PC-3 (cell line): ENCODE measurements around the gene TWSG1. TPM values are rescaled to one million over a fixed set of nuclear protein-coding genes. Genes with fewer than 3 reads are reported as not detected.

Experiments used
- ATAC-seq: fragments of 200-7000 bp; cut with Tn5 transposase; 2 replicates; pipeline ENCODE4 v1.9.1; 2020; ENCODE audit warnings: mild to moderate bottlenecking, moderate library complexity
- BruUV-seq: library from RNA; stranded (reverse); fragments of 400-500 nt; replicated peaks from 2 replicates; lab custom pipeline; 2021; lab: Mats Ljungman, UMichigan
- CTCF ChIA-PET: fragments of 300-600 bp; sonication (Branson Sonifier 250); formaldehyde crosslinking; loops from one replicate; lab custom pipeline; 2022; ENCODE audit warnings: antibody characterized with exemption; lab: Charles Lee
- POLR2A ChIA-PET: fragments of 300-600 bp; sonication (Branson Sonifier 250); formaldehyde crosslinking; loops from one replicate; lab custom pipeline; 2022; ENCODE audit warnings: antibody characterized with exemption; ENCODE audit not compliant: unreplicated experiment; lab: Charles Lee
- DNase-seq: peaks from one replicate; pipeline ENCODE4 v3.0.0-alpha.2; 2015
- H2AFZ ChIP-seq: fragments of 300-600 bp; sonication (generic); 2 replicates; pipeline ENCODE4 v1.6.0; 2016; ENCODE audit warnings: antibody characterized with exemption, low read length
- H3F3A ChIP-seq: fragments of 300-600 bp; sonication (generic); one replicate; pipeline ENCODE4 v1.6.0; 2017; ENCODE audit warnings: antibody characterized with exemption, low read length, control low read depth, mild to moderate bottlenecking; ENCODE audit not compliant: unreplicated experiment
- H3K27ac ChIP-seq: fragments of 300-600 bp; sonication (generic); 2 replicates; pipeline ENCODE4 v1.5.1; 2016; ENCODE audit warnings: mild to moderate bottlenecking, low read length
- H3K27me3 ChIP-seq: fragments of 300-600 bp; sonication (generic); 2 replicates; pipeline ENCODE4 v1.6.1; 2016; ENCODE audit warnings: low read length, mixed read lengths
- H3K36me3 ChIP-seq: fragments of 300-600 bp; sonication (generic); 2 replicates; pipeline ENCODE4 v1.6.1; 2016; ENCODE audit warnings: low read depth, mixed run types, low read length, mixed read lengths
- H3K4me1 ChIP-seq: fragments of 300-600 bp; sonication (generic); 2 replicates; pipeline ENCODE4 v1.5.1; 2016; ENCODE audit warnings: low read length; ENCODE audit not compliant: insufficient read depth
- H3K4me2 ChIP-seq: fragments of 300-600 bp; sonication (generic); 2 replicates; pipeline ENCODE4 v1.6.0; 2016; ENCODE audit warnings: low read length
- H3K4me3 ChIP-seq: fragments of 300-600 bp; sonication (generic); 2 replicates; pipeline ENCODE4 v1.5.1; 2016; ENCODE audit warnings: mild to moderate bottlenecking, low read length, mixed read lengths
- H3K79me2 ChIP-seq: fragments of 300-600 bp; sonication (generic); 2 replicates; pipeline ENCODE4 v1.6.1; 2017; ENCODE audit warnings: low read length, mixed read lengths
- H3K9ac ChIP-seq: fragments of 300-600 bp; sonication (generic); 2 replicates; pipeline ENCODE4 v1.6.0; 2016; ENCODE audit warnings: mild to moderate bottlenecking, low read length
- H3K9me2 ChIP-seq: fragments of 300-600 bp; sonication (generic); replicated peaks from 2 replicates; pipeline ENCODE4 v1.6.1; 2016; ENCODE audit warnings: mixed run types, low read length, mixed read lengths
- H3K9me3 ChIP-seq: fragments of 300-600 bp; sonication (generic); 2 replicates; pipeline ENCODE4 v1.6.1; 2016; ENCODE audit warnings: low read length, mixed read lengths
- H4K20me1 ChIP-seq: fragments of 300-600 bp; sonication (generic); 2 replicates; pipeline ENCODE4 v1.6.1; 2016; ENCODE audit warnings: low read length, mixed read lengths
- CTCF ChIP-seq: fragments of 300-600 bp; sonication (generic); conservative IDR thresholded peaks from 2 replicates; pipeline ENCODE4 v1.5.1; 2017; ENCODE audit warnings: antibody characterized with exemption, low read depth, mild to moderate bottlenecking, low read length
- EZH2 ChIP-seq: fragments of 300-600 bp; sonication (generic); IDR thresholded peaks from one replicate; pipeline ENCODE4 v1.6.1; 2017; ENCODE audit warnings: antibody characterized with exemption, mild to moderate bottlenecking, low read length; ENCODE audit not compliant: unreplicated experiment
- EZH2phosphoT487 ChIP-seq: fragments of 300-600 bp; sonication (generic); IDR thresholded peaks from 2 replicates; pipeline ENCODE4 v1.6.1; 2018; ENCODE audit warnings: mild to moderate bottlenecking, antibody characterized with exemption, low read length, borderline replicate concordance
- intact Hi-C: fragments of 100-400 bp; cut with micrococcal nuclease; formaldehyde crosslinking; loops from 2 replicates; pipeline ENCODE4 v1.9.0; 2023
- total RNA-seq: library from RNA; depleted of rRNA; stranded (reverse); fragments of >200 nt; gene quantifications from 2 replicates; pipeline ENCODE4 v1.2.3, GENCODE V29; 2014

TWSG1 gene
- total RNA-seq, 1 experiment from 2014 or later: 32.8 TPM

GRCh38 chr18:9336827-9337226 is 2.3 kb downstream of the TWSG1 start:
- H3F3A ChIP-seq: peaks cover 3% of the 10 kb centered on the region
- POLR2A ChIA-PET: interaction anchor here (0.7 kb wide), 2 partner anchors 15 to 280 kb away, joined by 3 to 4 read pairs; no protein-coding TSS in a partner anchor
- H3K36me3 ChIP-seq: peaks cover 8% of the 10 kb centered on the region
- H3K4me1 ChIP-seq: peaks cover 29% of the 10 kb centered on the region
- H2AFZ ChIP-seq: no peak overlapping the region
- BruUV-seq: no TSS peak
- ATAC-seq: no peak
- H3K9me3 ChIP-seq: no peaks in the 10 kb centered on the region
- no peaks in the 10 kb centered on the region for H3K27me3 ChIP-seq
- H3K27ac ChIP-seq: no peak overlapping the region
- H3K9me2 ChIP-seq: no peaks in the 10 kb centered on the region
- intact Hi-C loops: loop anchor here (10.0 kb wide), 1 partner anchor 88 kb away; no protein-coding TSS in a partner anchor
- peaks cover 32% of the 10 kb centered on the region for H3K79me2 ChIP-seq
- no peak overlapping the region for H3K4me3 ChIP-seq
- TF ChIP-seq CTCF: no peak
- TF ChIP-seq EZH2phosphoT487: no peak
- no peak for TF ChIP-seq EZH2
- no peak for DNase-seq
- H4K20me1 ChIP-seq: no peaks in the 10 kb centered on the region
- H3K9ac ChIP-seq: no peak overlapping the region
- peak overlapping the region; percentile 45; the same call in 1 of the 2 replicates for H3K4me2 ChIP-seq
- CTCF ChIA-PET: interaction anchor here (0.8 kb wide), 1 partner anchor 41 kb away, joined by 5 read pairs; no protein-coding TSS in a partner anchor

- no peaks in the 10 kb centered on the region for H3K9me2 ChIP-seq
- intact Hi-C loops: loop anchor here (10.0 kb wide), 1 partner anchor 87 kb away; no protein-coding TSS in a partner anchor
- H3K27ac ChIP-seq: peak overlapping the region; percentile 17; the same call in 1 of the 2 replicates
- CTCF ChIA-PET: interaction anchor here (0.9 kb wide), 1 partner anchor 179 kb away, joined by 3 read pairs; no protein-coding TSS in a partner anchor
- no peak overlapping the region for H3K9ac ChIP-seq
- 0 out of 2 replicates have a peak overlapping the region, but pooled peaks have one; percentile 1 for H3K4me3 ChIP-seq
- H3K9me3 ChIP-seq: no peaks in the 10 kb centered on the region
- H3K4me2 ChIP-seq: peak overlapping the region; percentile 45
- H4K20me1 ChIP-seq: no peaks in the 10 kb centered on the region
- H3K36me3 ChIP-seq: peaks cover 8% of the 10 kb centered on the region
- POLR2A ChIA-PET: interaction anchor here (0.7 kb wide), 1 partner anchor 9 kb away, joined by 4 read pairs; no protein-coding TSS in a partner anchor
- no peaks in the 10 kb centered on the region for H3K27me3 ChIP-seq
- ATAC-seq (peak; percentile 21), DNase-seq (peak; percentile 66)
- BruUV-seq: no TSS peak
- TF ChIP-seq CTCF: no peak
- TF ChIP-seq EZH2phosphoT487: no peak
- no peak for TF ChIP-seq EZH2
- peaks cover 32% of the 10 kb centered on the region for H3K79me2 ChIP-seq
- peaks cover 3% of the 10 kb centered on the region for H3F3A ChIP-seq
- H3K4me1 ChIP-seq: peaks cover 29% of the 10 kb centered on the region
- H2AFZ ChIP-seq: no peak overlapping the region
These were observed 3.3 kb downstream of the TWSG1 start for GRCh38 chr18:9337873-9338272.

- no peaks in the 10 kb centered on the region for H4K20me1 ChIP-seq
- H3K9ac ChIP-seq: no peak overlapping the region
- intact Hi-C loops: no loop called here
- no peak overlapping the region for H2AFZ ChIP-seq
- no peaks in the 10 kb centered on the region for H3K9me2 ChIP-seq
- no peak for DNase-seq
- peaks cover 3% of the 10 kb centered on the region for H3F3A ChIP-seq
- H3K27me3 ChIP-seq: no peaks in the 10 kb centered on the region
- TF ChIP-seq EZH2phosphoT487 (no peak), EZH2 (no peak), CTCF (no peak)
- H3K4me2 ChIP-seq: no peak overlapping the region
- ChIA-PET POLR2A (no interaction called here), CTCF (no interaction called here)
- H3K36me3 ChIP-seq: peaks cover 15% of the 10 kb centered on the region
- H3K4me1 ChIP-seq: peaks cover 23% of the 10 kb centered on the region
- ATAC-seq: no peak
- H3K27ac ChIP-seq: no peak overlapping the region
- no TSS peak for BruUV-seq
- no peak overlapping the region for H3K4me3 ChIP-seq
- peaks cover 31% of the 10 kb centered on the region for H3K79me2 ChIP-seq
- no peaks in the 10 kb centered on the region for H3K9me3 ChIP-seq
These were observed 5.9 kb downstream of the TWSG1 start for GRCh38 chr18:9340472-9340871.
